Left hindlimb (tissue), 1 donor: Measurements from ENCODE around the gene METRNL.

Experiments used
- DNase-seq: peaks from one replicate; pipeline ENCODE4 v3.0.0-alpha.2; 2018

The METRNL gene

DNA sequence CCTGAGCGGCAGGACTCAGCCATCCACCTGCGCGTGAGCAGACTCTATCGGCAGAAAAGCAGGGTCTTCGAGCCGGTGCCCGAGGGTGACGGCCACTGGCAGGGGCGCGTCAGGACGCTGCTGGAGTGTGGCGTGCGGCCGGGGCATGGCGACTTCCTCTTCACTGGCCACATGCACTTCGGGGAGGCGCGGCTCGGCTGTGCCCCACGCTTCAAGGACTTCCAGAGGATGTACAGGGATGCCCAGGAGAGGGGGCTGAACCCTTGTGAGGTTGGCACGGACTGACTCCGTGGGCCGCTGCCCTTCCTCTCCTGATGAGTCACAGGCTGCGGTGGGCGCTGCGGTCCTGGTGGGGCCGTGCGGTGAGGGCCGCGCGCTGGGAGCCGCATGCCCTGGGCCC lies 14.9 kb downstream of the METRNL start:
- DNase-seq, result no peak

DNA sequence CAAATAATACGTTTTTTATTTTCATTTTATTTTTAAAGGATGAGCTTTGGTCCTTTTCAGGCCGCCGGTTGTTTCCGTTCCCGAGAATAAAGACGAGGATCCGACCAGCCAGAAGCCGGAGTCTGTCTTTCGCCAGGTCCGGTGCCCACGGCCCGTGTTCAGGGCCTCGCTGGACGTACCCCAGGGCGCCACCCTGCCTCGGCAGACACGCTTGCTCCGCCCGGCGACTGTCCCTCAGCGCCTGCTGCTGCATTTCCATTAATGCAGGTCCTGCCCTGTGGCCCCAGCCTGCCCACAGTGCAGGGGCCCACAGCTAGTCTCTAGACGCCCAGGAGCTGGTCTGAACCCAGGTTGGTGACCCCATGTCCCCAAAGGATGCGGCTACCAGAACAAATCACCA lies 15.6 kb downstream of the METRNL start:
- no peak for DNase-seq

DNA sequence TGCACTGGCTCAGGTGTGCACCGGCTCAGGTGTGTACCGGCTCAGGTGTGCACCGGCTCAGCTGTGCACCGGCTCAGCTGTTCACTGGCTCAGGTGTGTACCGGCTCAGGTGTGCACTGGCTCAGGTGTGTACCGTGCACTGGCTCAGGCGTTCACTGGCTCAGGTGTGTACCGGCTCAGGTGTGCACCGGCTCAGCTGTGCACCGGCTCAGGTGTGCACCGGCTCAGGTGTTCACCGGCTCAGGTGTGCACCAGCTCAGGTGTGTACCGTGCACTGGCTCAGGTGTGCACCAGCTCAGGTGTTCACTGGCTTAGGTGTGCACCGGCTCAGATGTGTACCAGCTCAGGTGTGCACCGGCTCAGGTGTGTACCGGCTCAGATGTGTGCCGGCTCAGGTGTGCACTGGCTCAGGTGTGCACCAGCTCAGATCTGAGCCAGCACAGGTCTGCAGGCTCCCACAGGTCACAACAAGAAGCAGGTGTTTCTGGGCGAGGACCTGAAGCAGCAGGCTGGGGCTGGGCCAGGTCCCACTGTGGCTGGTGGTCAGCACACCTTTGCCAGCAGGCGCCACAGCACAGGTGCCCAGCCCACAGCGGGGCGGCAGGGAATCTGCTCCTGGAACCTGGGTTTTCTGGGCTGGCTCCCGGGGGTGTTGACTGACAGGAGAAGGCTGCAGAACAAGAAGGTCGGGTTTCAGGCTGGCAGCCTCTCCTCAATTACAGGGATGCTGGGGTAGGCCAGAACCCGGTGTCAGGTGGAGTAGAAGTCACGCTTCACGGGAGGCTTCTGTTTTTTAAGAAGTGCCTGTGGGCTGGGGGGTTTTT lies 17.2 kb downstream of the METRNL start:
- DNase-seq, result no peak

GRCh38 chr17:83097831-83098230 lies 18.4 kb downstream of the METRNL start:
- DNase-seq, result no peak

GRCh38 chr17:83098241-83099085 lies 19.1 kb downstream of the METRNL start:
- DNase-seq, result no peak

DNA sequence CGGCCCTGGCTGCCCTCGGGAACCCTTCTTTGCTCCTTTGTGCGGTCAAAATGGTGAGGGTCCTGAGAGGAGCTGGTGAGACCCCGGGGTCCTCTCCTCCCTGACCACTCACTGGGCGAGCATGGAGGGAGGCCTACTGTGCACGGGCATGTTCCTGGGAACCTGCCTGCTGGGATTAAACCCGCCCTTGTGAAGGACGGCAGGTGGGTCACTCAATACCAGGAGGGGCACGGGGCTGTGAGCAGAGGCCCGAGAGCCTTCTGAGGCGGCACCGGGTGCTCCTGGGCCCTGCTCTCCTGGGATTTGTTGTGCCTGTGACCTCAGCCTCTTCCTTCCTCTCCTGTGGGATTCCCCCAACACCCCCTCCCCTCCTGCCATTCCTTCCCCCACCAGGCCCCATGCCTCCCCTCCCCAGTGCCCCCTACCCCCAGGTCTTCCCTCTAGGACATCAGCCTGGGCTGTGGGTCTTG lies 19.7 kb downstream of the METRNL start:
- no peak for DNase-seq

- peak; percentile 87 for DNase-seq
Observed at GRCh38 chr17:83099570-83100181, 20.3 kb downstream of the METRNL start.

DNA sequence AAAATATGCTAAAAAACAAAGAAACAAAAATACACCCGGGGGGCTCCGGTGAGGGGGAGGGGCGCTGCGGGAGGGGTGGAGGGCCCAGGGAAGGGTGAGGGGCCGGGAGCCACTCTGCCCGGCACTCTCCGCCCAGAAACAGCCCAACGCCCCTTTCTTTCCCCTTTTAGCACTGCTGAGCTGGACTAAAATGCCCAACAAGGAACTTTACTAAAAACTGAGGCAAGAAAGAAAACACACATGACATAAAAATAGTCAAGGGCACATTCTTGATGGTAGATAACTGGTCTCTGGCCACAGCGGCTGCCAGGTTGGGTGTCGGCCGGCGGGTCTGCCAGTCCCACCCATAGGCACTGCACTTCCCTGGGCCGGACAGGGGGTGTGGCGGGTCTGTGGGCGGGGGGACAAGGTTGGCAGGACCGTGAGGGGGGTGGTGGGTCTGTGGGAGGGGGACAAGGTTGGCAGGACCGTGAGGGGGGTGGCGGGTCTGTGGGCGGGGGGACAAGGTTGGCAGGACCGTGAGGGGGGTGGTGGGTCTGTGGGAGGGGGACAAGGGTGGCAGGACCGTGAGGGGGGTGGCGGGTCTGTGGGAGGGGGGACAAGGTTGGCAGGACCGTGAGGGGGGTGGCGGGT lies 20.9 kb downstream of the METRNL start:
- DNase-seq, result no peak

- no peak for DNase-seq
Observed at GRCh38 chr17:83100853-83101391, 21.5 kb downstream of the METRNL start.

DNA sequence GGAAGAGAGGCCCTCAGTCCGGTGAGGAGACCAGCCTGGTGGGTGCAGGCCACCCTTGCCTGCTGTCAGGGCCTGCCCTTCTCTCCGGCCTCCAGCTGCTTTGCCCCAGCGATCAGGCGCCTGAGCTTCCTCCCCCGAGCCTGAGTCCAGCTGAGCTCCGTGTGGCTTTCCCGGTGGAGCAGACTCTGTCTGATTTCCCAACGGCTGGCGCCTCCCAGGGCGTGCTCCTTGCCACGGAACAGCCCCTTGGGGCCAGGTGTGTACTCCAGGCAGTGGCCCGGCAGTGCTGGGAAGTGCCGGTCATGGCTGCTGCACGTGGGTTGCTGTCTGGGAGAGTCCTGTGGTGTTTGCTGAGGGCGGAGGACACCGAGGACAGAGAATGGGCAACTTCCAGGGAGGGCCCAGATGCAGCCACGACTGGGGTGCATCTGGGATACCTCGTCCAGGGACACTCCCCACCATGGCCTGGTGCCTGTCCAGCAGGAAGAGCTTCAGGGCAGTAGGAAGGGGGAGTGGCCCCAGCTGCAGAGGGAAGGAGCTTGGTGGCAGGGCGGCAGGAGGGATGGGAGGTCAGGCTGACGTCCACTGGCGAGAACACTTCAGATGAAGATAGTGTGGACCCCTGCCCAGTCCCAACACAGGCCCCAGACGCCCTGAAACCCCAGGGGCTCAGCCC lies 22.5 kb downstream of the METRNL start:
- DNase-seq, result no peak

GRCh38 chr17:83103200-83103942 lies 24.0 kb downstream of the METRNL start:
- no peak for DNase-seq

DNA sequence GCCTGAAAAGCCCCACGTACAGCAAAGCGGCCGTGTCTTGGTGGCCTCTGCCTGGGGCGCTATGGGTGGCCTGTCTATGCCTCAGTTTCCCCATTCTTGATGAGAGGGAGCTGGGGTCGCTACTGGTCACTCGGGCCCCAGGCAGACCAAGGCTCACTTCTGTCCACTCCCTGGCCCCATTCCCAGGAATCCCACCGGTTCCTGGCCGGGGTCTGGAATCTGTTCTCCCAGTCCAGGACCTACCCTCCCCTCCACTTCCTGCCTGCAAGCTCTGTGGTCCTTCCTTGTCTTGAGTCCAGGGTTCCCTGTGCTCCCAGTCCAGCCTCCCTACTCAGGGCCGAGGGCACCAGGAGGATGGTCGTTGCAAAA lies 24.5 kb downstream of the METRNL start:
- no peak for DNase-seq

DNA sequence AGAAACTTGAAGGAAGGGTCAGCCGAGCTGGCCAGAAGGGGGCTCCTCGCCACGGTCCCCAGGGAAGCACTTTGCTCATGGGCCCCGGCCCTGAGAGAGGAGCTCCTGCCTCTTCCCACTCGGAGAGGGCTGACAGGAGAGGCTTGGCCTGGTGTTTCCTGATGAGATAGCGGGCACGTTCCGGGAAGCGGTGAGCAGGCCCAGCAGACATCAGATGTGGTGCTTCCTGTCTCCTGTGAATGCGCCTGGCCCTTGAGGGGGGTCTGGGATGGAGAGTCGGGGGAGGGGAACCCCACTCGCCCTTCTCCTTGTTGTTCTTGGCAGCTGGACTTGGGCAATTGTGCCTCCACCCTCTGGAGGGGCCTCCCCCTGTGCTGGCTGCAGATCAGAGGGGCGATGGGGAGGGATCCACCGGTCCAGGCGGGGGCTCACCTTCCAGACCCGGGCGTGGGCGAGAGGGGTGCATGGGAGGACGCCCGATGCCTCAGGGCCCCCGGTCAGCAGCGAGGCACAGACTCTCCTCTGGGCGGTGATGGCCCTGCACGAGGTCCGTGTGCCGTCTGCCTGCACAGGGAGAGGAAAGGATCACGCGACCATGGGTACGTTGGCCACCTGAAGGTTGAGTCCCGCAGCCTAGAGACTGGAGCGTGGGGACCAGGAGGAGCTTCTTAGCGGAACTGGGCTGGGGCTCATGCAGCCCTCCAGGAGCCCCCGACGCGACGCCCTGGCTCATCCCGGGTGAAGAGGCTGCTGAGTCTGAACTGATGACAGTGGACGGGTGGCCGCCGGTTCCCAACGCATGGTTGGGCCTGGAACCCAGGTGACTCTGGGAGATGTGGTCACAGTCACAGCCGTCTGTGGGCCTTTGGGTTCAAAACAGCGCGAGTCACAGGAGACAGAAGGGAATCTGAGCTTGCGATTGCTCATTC lies 25.4 kb downstream of the METRNL start:
- DNase-seq, result no peak

DNA sequence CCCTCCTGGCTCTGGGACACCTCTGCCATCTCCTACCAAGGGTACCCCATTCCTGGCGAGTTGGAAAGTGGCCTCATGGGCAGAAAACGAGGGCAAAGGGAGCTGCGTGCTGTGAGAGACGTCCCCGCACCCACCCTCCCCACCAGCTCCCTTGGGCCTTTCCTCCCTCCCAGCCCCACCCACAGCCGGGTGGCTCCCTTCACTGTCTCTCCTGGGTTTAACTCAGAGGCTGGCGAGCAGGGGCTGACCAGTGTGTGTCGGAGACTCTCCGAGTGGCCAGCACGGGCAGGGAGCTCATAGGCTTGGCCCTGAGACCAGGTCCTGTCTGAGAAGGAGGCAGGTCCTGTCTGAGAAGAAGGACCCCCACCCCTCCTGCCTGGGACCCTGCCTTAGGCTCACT lies 26.1 kb downstream of the METRNL start:
- DNase-seq, result no peak

GRCh38 chr17:83106056-83106588 lies 26.7 kb downstream of the METRNL start:
- DNase-seq, result no peak

DNA sequence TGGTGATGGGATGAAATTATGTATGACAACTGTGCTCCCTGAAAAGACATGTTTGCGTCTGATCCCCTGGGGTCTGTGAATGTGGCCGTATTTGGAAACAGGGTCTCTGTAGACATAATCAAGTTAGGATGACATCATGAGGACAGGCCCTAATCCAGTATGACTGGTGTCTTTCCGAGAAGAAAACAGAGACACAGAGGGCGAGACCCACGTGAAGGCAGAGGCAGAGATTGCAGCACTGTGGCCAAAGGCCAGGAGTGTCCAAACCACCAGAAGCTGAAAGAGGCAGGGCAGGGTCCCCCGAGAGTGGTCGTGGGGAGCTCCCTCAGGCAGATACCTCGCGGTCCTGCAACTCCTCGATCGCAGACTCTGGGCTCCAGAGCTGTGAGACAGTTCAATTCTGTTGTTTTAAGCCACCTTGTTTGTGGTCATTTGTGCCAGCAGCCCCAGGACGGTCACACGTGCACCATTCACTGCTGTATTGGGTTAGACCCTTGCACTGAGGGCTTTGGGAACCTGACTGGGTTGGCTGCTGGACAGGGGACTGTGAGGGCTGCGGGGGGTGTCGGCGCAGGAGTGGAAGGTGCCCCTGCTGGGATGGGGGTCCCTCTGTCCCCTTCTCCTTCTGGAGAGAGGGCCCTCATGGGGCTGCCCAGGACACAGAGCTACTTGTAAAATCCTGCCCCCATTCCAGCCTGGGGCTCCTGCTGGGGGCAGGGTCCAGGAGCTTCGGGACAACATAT lies 27.7 kb downstream of the METRNL start:
- DNase-seq, result no peak

GRCh38 chr17:83107656-83108048 lies 28.2 kb downstream of the METRNL start:
- DNase-seq, result no peak

GRCh38 chr17:83108709-83109108 lies 29.3 kb downstream of the METRNL start:
- DNase-seq, result no peak

GRCh38 chr17:83109386-83109785 lies 30.0 kb downstream of the METRNL start:
- no peak for DNase-seq
